T-helper 9 cell (primary cell): ENCODE results near the gene SOCS6.
"Not testable (repeated sequence)": the region's sequence is repeated elsewhere in the genome, so short reads cannot be mapped to it uniquely, and the experiment has no call there.

Experiments used
- DNase-seq: peaks from one replicate; pipeline ENCODE4 v3.0.0-alpha.2; 2020

SOCS6 gene

GRCh38 chr18:70324897-70325296 is 36.1 kb downstream of the SOCS6 start:
- DNase-seq, result no peak

- DNase-seq, result no peak
Observed at GRCh38 chr18:70326255-70326654, 37.4 kb downstream of the SOCS6 start.

- DNase-seq, result no peak
Observed at GRCh38 chr18:70328169-70328568, 39.3 kb downstream of the SOCS6 start.

GRCh38 chr18:70329071-70329470 is 40.2 kb downstream of the SOCS6 start:
- no peak for DNase-seq

- DNase-seq, result no peak
Observed at GRCh38 chr18:70330887-70331286, 42.0 kb downstream of the SOCS6 start.

GRCh38 chr18:70331456-70332097 is 42.7 kb downstream of the SOCS6 start:
- DNase-seq, result no peak

- DNase-seq, result no peak
Observed at GRCh38 chr18:70332694-70333093, 43.8 kb downstream of the SOCS6 start.

GRCh38 chr18:70333316-70333715 is 44.5 kb downstream of the SOCS6 start:
- no peak for DNase-seq

- no peak for DNase-seq
Observed at GRCh38 chr18:70333757-70334156, 44.9 kb downstream of the SOCS6 start.

GRCh38 chr18:70334264-70334663 is 45.4 kb downstream of the SOCS6 start:
- no peak for DNase-seq

GRCh38 chr18:70334728-70335329 is 46.0 kb downstream of the SOCS6 start:
- DNase-seq, result no peak

- DNase-seq, result no peak
Observed at GRCh38 chr18:70335892-70336726, 47.3 kb downstream of the SOCS6 start.

- no peak for DNase-seq
Observed at GRCh38 chr18:70337139-70337972, 48.5 kb downstream of the SOCS6 start.

- no peak for DNase-seq
Observed at GRCh38 chr18:70338890-70339289, 50.0 kb downstream of the SOCS6 start.

GRCh38 chr18:70339915-70340314 is 51.1 kb downstream of the SOCS6 start:
- no peak for DNase-seq

- DNase-seq, result not testable (repeated sequence)
Observed at GRCh38 chr18:70348481-70348880, 59.6 kb downstream of the SOCS6 start.

- no peak for DNase-seq
Observed at GRCh38 chr18:70349316-70349715, 60.5 kb downstream of the SOCS6 start.

- DNase-seq, result no peak
Observed at GRCh38 chr18:70354080-70354479, 65.2 kb downstream of the SOCS6 start.

- DNase-seq, result no peak
Observed at GRCh38 chr18:70354771-70355170, 65.9 kb downstream of the SOCS6 start.

- no peak for DNase-seq
Observed at GRCh38 chr18:70355620-70356385, 67.0 kb downstream of the SOCS6 start.

GRCh38 chr18:70358105-70358406 is 69.2 kb downstream of the SOCS6 start:
- not testable (repeated sequence) for DNase-seq

- no peak for DNase-seq
Observed at GRCh38 chr18:70359071-70359470, 70.2 kb downstream of the SOCS6 start.
